CD4-positive, alpha-beta T cell treated with Interleukin-15 for 4 hours (primary cell): ENCODE measurements around the gene OR10D3.
"Not testable (repeated sequence)": the region's sequence is repeated elsewhere in the genome, so short reads cannot be mapped to it uniquely, and the experiment has no call there.

Experiments
- DNase-seq: peaks from one replicate; pipeline ENCODE4 v3.0.0-alpha.2; 2020; ENCODE audit warnings: low spot score

Gene OR10D3

GRCh38 chr11:124194293-124195188 lies 11.4 kb downstream of the OR10D3 start:
- DNase-seq: no peak

GRCh38 chr11:124195189-124195734 lies 12.1 kb downstream of the OR10D3 start:
- DNase-seq: peak; percentile 37

GRCh38 chr11:124197999-124198398 lies 14.9 kb downstream of the OR10D3 start:
- DNase-seq: no peak

- DNase-seq: no peak
These were observed 15.8 kb downstream of the OR10D3 start for GRCh38 chr11:124198897-124199296.

GRCh38 chr11:124199702-124200101 lies 16.6 kb downstream of the OR10D3 start:
- DNase-seq: no peak

- no peak for DNase-seq
These were observed 17.5 kb downstream of the OR10D3 start for GRCh38 chr11:124200671-124201070.

GRCh38 chr11:124202951-124203350 lies 19.8 kb downstream of the OR10D3 start:
- no peak for DNase-seq

GRCh38 chr11:124204008-124204407 lies 20.9 kb downstream of the OR10D3 start:
- DNase-seq: no peak

GRCh38 chr11:124207102-124207792 lies 24.1 kb downstream of the OR10D3 start:
- no peak for DNase-seq

- no peak for DNase-seq
These were observed 26.7 kb downstream of the OR10D3 start for GRCh38 chr11:124209824-124210357.

- no peak for DNase-seq
These were observed 27.3 kb downstream of the OR10D3 start for GRCh38 chr11:124210421-124210820.

- no peak for DNase-seq
These were observed 28.2 kb downstream of the OR10D3 start for GRCh38 chr11:124211321-124211720.

- no peak for DNase-seq
These were observed 30.9 kb downstream of the OR10D3 start for GRCh38 chr11:124214027-124214426.

GRCh38 chr11:124219126-124219525 lies 36.0 kb downstream of the OR10D3 start:
- DNase-seq: no peak

GRCh38 chr11:124222407-124222806 lies 39.3 kb downstream of the OR10D3 start:
- DNase-seq: no peak

- DNase-seq: not testable (repeated sequence)
These were observed 41.7 kb downstream of the OR10D3 start for GRCh38 chr11:124224618-124225423.

GRCh38 chr11:124225471-124225870 lies 42.3 kb downstream of the OR10D3 start:
- no peak for DNase-seq

- DNase-seq: no peak
These were observed 50.2 kb downstream of the OR10D3 start for GRCh38 chr11:124233376-124233775.
